ENCODE data around the gene HOXD3.

DNA sequence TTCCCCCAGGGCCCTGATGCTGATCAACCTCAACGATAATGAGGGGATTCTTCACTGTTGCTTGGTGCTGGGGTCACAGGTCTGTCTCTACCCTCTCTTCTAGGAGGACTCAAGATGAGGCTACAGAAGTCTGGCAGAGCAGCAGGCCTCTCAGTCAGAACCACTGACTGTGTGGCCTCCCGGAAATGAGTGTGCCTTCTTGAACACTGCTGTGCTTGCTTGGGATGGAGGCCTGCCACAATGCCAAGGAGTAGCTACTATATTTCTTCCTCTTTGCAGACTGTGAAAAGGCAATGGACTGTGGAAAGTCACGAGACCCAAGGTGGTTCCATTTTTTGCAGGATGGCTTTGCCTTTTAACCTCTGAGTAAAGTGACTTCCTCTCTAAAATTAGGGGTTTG lies 25.6 kb downstream of the HOXD3 start:
- TF ChIP-seq, protein P1, sequence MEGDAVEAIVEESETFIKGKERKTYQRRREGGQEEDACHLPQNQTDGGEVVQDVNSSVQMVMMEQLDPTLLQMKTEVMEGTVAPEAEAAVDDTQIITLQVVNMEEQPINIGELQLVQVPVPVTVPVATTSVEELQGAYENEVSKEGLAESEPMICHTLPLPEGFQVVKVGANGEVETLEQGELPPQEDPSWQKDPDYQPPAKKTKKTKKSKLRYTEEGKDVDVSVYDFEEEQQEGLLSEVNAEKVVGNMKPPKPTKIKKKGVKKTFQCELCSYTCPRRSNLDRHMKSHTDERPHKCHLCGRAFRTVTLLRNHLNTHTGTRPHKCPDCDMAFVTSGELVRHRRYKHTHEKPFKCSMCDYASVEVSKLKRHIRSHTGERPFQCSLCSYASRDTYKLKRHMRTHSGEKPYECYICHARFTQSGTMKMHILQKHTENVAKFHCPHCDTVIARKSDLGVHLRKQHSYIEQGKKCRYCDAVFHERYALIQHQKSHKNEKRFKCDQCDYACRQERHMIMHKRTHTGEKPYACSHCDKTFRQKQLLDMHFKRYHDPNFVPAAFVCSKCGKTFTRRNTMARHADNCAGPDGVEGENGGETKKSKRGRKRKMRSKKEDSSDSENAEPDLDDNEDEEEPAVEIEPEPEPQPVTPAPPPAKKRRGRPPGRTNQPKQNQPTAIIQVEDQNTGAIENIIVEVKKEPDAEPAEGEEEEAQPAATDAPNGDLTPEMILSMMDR (IDR thresholded peaks at IDR 0.05): no peak
- TF ChIP-seq POLR2A (IDR thresholded peaks at IDR 0.05): no peak

Measured in lower leg skin (tissue), 3 donors.